Fibroblast of lung (primary cell): ENCODE results near the gene NHERF2. TPM values are rescaled to one million over a fixed set of nuclear protein-coding genes. Genes with fewer than 3 reads are reported as not detected.

ENCODE experiments used
- DNase-seq, 2 donors: peaks; one replicate each; pipeline versions ENCODE4 v3.0.0 to v3.0.0-alpha.2; 2010; ENCODE audit warnings: low read depth in 2 of 2
- H2AFZ ChIP-seq: 2 replicates; pipeline ENCODE4 v1.5.1; 2012; ENCODE audit warnings: low read length, control low read depth, inconsistent platforms
- H3K27ac ChIP-seq: 2 replicates; pipeline ENCODE4 v1.5.1; 2011; ENCODE audit warnings: low read length, control low read depth; ENCODE audit not compliant: insufficient read depth
- H3K27me3 ChIP-seq: 2 replicates; pipeline ENCODE4 v1.5.1; 2011; ENCODE audit warnings: mild to moderate bottlenecking, low read length; ENCODE audit not compliant: control insufficient read depth, insufficient read depth
- H3K36me3 ChIP-seq: 2 replicates; pipeline ENCODE4 v1.5.1; 2011; ENCODE audit warnings: low read length; ENCODE audit not compliant: control insufficient read depth, insufficient read depth
- H3K4me1 ChIP-seq: 2 replicates; pipeline ENCODE4 v1.5.1; 2011; ENCODE audit warnings: low read length; ENCODE audit not compliant: control insufficient read depth, insufficient read depth; ENCODE audit errors: extremely low read depth
- H3K4me2 ChIP-seq: 2 replicates; pipeline ENCODE4 v1.5.1; 2011; ENCODE audit warnings: low read length, control low read depth; ENCODE audit not compliant: insufficient read depth; ENCODE audit errors: extremely low read depth
- H3K4me3 ChIP-seq, 4 experiments: fragments of 200-600 bp in 1 of 4; sonication (generic) in 1 of 4; replicated peaks in 1 of 4; 2 replicates each; pipeline ENCODE4 v1.5.1; 2011 to 2016; ENCODE audit warnings: low read length in 4 of 4, low read depth in 3 of 4, mild to moderate bottlenecking in 3 of 4, control low read depth in 2 of 4, inconsistent platforms in 1 of 4, mixed read lengths in 1 of 4; ENCODE audit not compliant: insufficient read depth in 1 of 4; ENCODE audit errors: control extremely low read depth in 1 of 4
- H3K79me2 ChIP-seq: 2 replicates; pipeline ENCODE4 v1.5.1; 2012; ENCODE audit warnings: mild to moderate bottlenecking, low read length, inconsistent platforms; ENCODE audit not compliant: control insufficient read depth, insufficient read depth
- H3K9ac ChIP-seq: 2 replicates; pipeline ENCODE4 v1.5.1; 2011; ENCODE audit warnings: mild to moderate bottlenecking, low read length, control low read depth; ENCODE audit not compliant: insufficient read depth
- H3K9me3 ChIP-seq: 2 replicates; pipeline ENCODE4 v1.5.1; 2012; ENCODE audit warnings: low read depth, low read length; ENCODE audit not compliant: control insufficient read depth, insufficient read depth
- H4K20me1 ChIP-seq: 2 replicates; pipeline ENCODE4 v1.5.1; 2011; ENCODE audit warnings: low read length; ENCODE audit not compliant: control insufficient read depth, insufficient read depth; ENCODE audit errors: extremely low read depth
- CTCF ChIP-seq, 2 donors: IDR thresholded peaks in 1 of 2; conservative IDR thresholded peaks in 1 of 2; 1 replicate in 1 of 2; 2 replicates in 1 of 2; pipeline ENCODE4 v1.5.1; 2011 to 2012; ENCODE audit warnings: low read length in 2 of 2, control low read depth in 1 of 2, inconsistent platforms in 1 of 2, low read depth in 1 of 2, mild to moderate bottlenecking in 1 of 2
- EZH2 ChIP-seq: IDR thresholded peaks from 2 replicates; pipeline ENCODE4 v1.5.1; 2012; ENCODE audit warnings: low read length, control low read depth, mild to moderate bottlenecking; ENCODE audit errors: missing control alignments
- polyA plus RNA-seq, 2 donors: library from polyadenylated mRNA; depleted of rRNA in 1 of 2; stranded (reverse) in 1 of 2; unstranded in 1 of 2; fragments of >200 nt; gene quantifications; 2 replicates each; pipeline ENCODE4 v1.2.1, GENCODE V29; 2011 to 2012; ENCODE audit warnings: missing spikeins in 1 of 2
- total RNA-seq: library from RNA; depleted of rRNA; stranded (reverse); fragments of >200 nt; gene quantifications from 2 replicates; pipeline ENCODE4 v1.2.1, GENCODE V29; 2014

The NHERF2 gene
- total and polyA plus RNA-seq, 2 donors (not counting 1 experiment from before 2014, with no cell fraction given) = 21.5 to 38.0 TPM

- Histone ChIP-seq H3K4me1 (peaks cover 9% of the 10 kb centered on the region), H3K27me3 (peaks cover 19% of the 10 kb centered on the region), H3K79me2 (peaks cover 8% of the 10 kb centered on the region), H3K4me3 (no peak overlapping the region), H3K9ac (no peak overlapping the region), H3K9me3 (no peaks in the 10 kb centered on the region), H2AFZ (no peak overlapping the region), H4K20me1 (no peaks in the 10 kb centered on the region), H3K36me3 (peaks cover 28% of the 10 kb centered on the region), H3K27ac (no peak overlapping the region), H3K4me2 (no peak overlapping the region)
- no peak for TF ChIP-seq CTCF (conservative IDR thresholded peaks at IDR 0.05 in 1 of 2, IDR thresholded peaks at IDR 0.05 in 1 of 2; ENCODE audit: low read depth in 1 of 2, low read length in 2 of 2)
- no peak for DNase-seq
These were observed 46.0 kb upstream of the NHERF2 start for GRCh38 chr16:1980770-1981087.

GRCh38 chr16:1981398-1981836 is 45.3 kb upstream of the NHERF2 start, which contains the start of gene NOXO1:
TSS of gene NOXO1 (minus strand) at chr16:1981469. CDS start at chr16:1981179, 290 bp downstream.
- Histone ChIP-seq H3K36me3 (peaks cover 27% of the 10 kb centered on the region), H3K4me2 (no peak within 1 kb of the TSS), H3K9ac (no peak within 1 kb of the TSS), H3K4me3 (no peak within 1 kb of the TSS), H3K27me3 (peaks cover 19% of the 10 kb centered on the region), H3K27ac (no peak within 1 kb of the TSS), H3K79me2 (peaks cover 11% of the 10 kb centered on the region), H3K4me1 (peaks cover 9% of the 10 kb centered on the region), H3K9me3 (no peaks in the 10 kb centered on the region), H4K20me1 (no peaks in the 10 kb centered on the region), H2AFZ (no peak within 1 kb of the TSS)
- no peak for DNase-seq
- TF ChIP-seq CTCF (conservative IDR thresholded peaks at IDR 0.05 in 1 of 2, IDR thresholded peaks at IDR 0.05 in 1 of 2; ENCODE audit: low read depth in 1 of 2, low read length in 2 of 2) (no peak), EZH2 (no peak)

- DNase-seq = no peak
- Histone ChIP-seq H3K4me2 (no peak overlapping the region), H3K27me3 (peaks cover 19% of the 10 kb centered on the region), H3K27ac (no peak overlapping the region), H3K79me2 (peaks cover 11% of the 10 kb centered on the region), H4K20me1 (no peaks in the 10 kb centered on the region), H3K4me1 (peaks cover 9% of the 10 kb centered on the region), H3K9ac (no peak overlapping the region), H2AFZ (no peak overlapping the region), H3K4me3 (no peak overlapping the region), H3K36me3 (peaks cover 26% of the 10 kb centered on the region), H3K9me3 (no peaks in the 10 kb centered on the region)
- TF ChIP-seq EZH2 (peak; percentile 67), CTCF (conservative IDR thresholded peaks at IDR 0.05 in 1 of 2, IDR thresholded peaks at IDR 0.05 in 1 of 2; ENCODE audit: low read depth in 1 of 2, low read length in 2 of 2) (no peak)
These were observed 44.7 kb upstream of the NHERF2 start for GRCh38 chr16:1982013-1982433.
